Kidney (tissue), 14 donors: ENCODE data around the gene MS4A15. TPM values are rescaled to one million over a fixed set of nuclear protein-coding genes. Genes with fewer than 3 reads are reported as not detected.

Source experiments
- DNase-seq, 5 donors: peaks; one replicate each; pipeline ENCODE4 v3.0.0-alpha.2; 2013 to 2020
- FAIRE-seq: peaks from 2 replicates; lab custom pipeline; 2012; peaks lifted over from hg19 to GRCh38; lab: Jason Lieb, UNC
- H3K27ac ChIP-seq, 2 donors: one replicate each; pipeline ENCODE4 v1.7.0; 2013; ENCODE audit warnings: low read depth in 2 of 2, low read length in 2 of 2, inconsistent platforms in 1 of 2
- H3K27me3 ChIP-seq: one replicate; pipeline ENCODE4 v1.7.1; 2013; ENCODE audit warnings: low read length, inconsistent platforms; ENCODE audit not compliant: control insufficient read depth, insufficient read depth
- H3K36me3 ChIP-seq, 3 donors: one replicate each; pipeline versions ENCODE4 v1.7.0 to v1.7.1; 2013; ENCODE audit warnings: low read length in 3 of 3, control low read depth in 1 of 3, inconsistent platforms in 1 of 3; ENCODE audit not compliant: insufficient read depth in 3 of 3, control insufficient read depth in 2 of 3
- H3K4me1 ChIP-seq, 3 donors: one replicate each; pipeline versions ENCODE4 v1.7.0 to v1.7.1; 2013; ENCODE audit warnings: low read length in 3 of 3, inconsistent platforms in 1 of 3, low read depth in 1 of 3; ENCODE audit not compliant: control insufficient read depth in 2 of 3, insufficient read depth in 2 of 3
- H3K4me3 ChIP-seq, 3 donors: one replicate each; pipeline versions ENCODE4 v1.7.0 to v1.8.1; 2013; ENCODE audit warnings: low read length in 3 of 3, control low read depth in 1 of 3, inconsistent platforms in 1 of 3
- H3K9ac ChIP-seq, 3 donors: one replicate each; pipeline versions ENCODE4 v1.7.0 to v1.7.1; 2013; ENCODE audit warnings: low read length in 3 of 3, control low read depth in 1 of 3, inconsistent platforms in 1 of 3
- H3K9me3 ChIP-seq, 3 donors: one replicate each; pipeline versions ENCODE4 v1.7.0 to v1.7.1; 2013; ENCODE audit warnings: low read length in 3 of 3, control low read depth in 1 of 3, inconsistent platforms in 1 of 3; ENCODE audit not compliant: control insufficient read depth in 2 of 3, insufficient read depth in 1 of 3
- CTCF ChIP-seq: IDR thresholded peaks from 3 replicates; pipeline ENCODE4 v1.5.1; 2012; ENCODE audit warnings: mild to moderate bottlenecking, moderate library complexity, borderline replicate concordance; ENCODE audit not compliant: insufficient read depth; ENCODE audit errors: extremely low read depth
- intact Hi-C: fragments of 100-400 bp; cut with DNase I; formaldehyde crosslinking; loops from one replicate; pipeline ENCODE4 v1.11.1; 2022
- polyA plus RNA-seq: library from polyadenylated mRNA; stranded (reverse); fragments of 350-450 nt; fragmentation: Illumina TruSeq; extraction: RNeasy Lipid Tissue Mini Kit (QIAGEN cat#74804); gene quantifications from one replicate; pipeline ENCODE4 v1.2.3, GENCODE V29; 2014; ENCODE audit warnings: low read depth, low replicate concordance; ENCODE audit not compliant: insufficient read depth
- total RNA-seq: library from RNA; stranded (reverse); fragmentation: NEBNext Ultra II Directional; extraction: Animal tissue kit (Norgen Biotek cat#: 25700); gene quantifications from one replicate; pipeline ENCODE4 v1.2.1, GENCODE V29; 2021
- donor health status: control.
- donor health status: control.
- donor health status: control.
- donor health status: control.
- donor health status: control.
- donor health status: DM: yes; HTN: yes; CAD: no.
- donor health status: Normal renal cell carcinoma (clear cell type).

Gene MS4A15
- total and polyA plus RNA-seq, 2 donors from 2014 or later = not detected

- H3K27ac ChIP-seq = no peak overlapping the region
- no peaks in the 10 kb centered on the region for H3K4me1 ChIP-seq
- intact Hi-C loops = no loop called here
- H3K9ac ChIP-seq = no peak overlapping the region
- TF ChIP-seq CTCF = no peak
- DNase-seq (no peak), FAIRE-seq (no peak)
- H3K9me3 ChIP-seq = no peaks in the 10 kb centered on the region
- H3K36me3 ChIP-seq = no peaks in the 10 kb centered on the region
- no peak overlapping the region for H3K4me3 ChIP-seq
- no peaks in the 10 kb centered on the region for H3K27me3 ChIP-seq
Measured at GRCh38 chr11:60809249-60809648, 52.6 kb downstream of the MS4A15 start.

- H3K4me1 ChIP-seq = no peaks in the 10 kb centered on the region
- no peak for FAIRE-seq
- DNase-seq = no peak
- no peaks in the 10 kb centered on the region for H3K36me3 ChIP-seq
- no peak for TF ChIP-seq CTCF
- H3K27ac ChIP-seq = no peak overlapping the region
- H3K4me3 ChIP-seq = no peak overlapping the region
- no peaks in the 10 kb centered on the region for H3K27me3 ChIP-seq
- no peak overlapping the region for H3K9ac ChIP-seq
- intact Hi-C loops = no loop called here
- H3K9me3 ChIP-seq = no peaks in the 10 kb centered on the region
Measured at GRCh38 chr11:60809691-60810090, 53.0 kb downstream of the MS4A15 start.

GRCh38 chr11:60810151-60810550, 53.5 kb downstream of the MS4A15 start:
- DNase-seq = no peak
- Histone ChIP-seq H3K4me3 (no peak overlapping the region), H3K36me3 (no peaks in the 10 kb centered on the region), H3K9ac (no peak overlapping the region), H3K4me1 (no peaks in the 10 kb centered on the region), H3K27me3 (no peaks in the 10 kb centered on the region), H3K9me3 (no peaks in the 10 kb centered on the region), H3K27ac (no peak overlapping the region)
- TF ChIP-seq CTCF = no peak
- FAIRE-seq = no peak
- intact Hi-C loops = no loop called here

GRCh38 chr11:60810569-60810968, 53.9 kb downstream of the MS4A15 start:
- Histone ChIP-seq H3K27me3 (no peaks in the 10 kb centered on the region), H3K27ac (no peak overlapping the region), H3K4me3 (no peak overlapping the region), H3K36me3 (no peaks in the 10 kb centered on the region), H3K4me1 (no peaks in the 10 kb centered on the region), H3K9ac (no peak overlapping the region), H3K9me3 (no peaks in the 10 kb centered on the region)
- intact Hi-C loops = no loop called here
- DNase-seq = peak in 1 of 5 donors; percentile 8
- no peak for TF ChIP-seq CTCF
- FAIRE-seq = no peak
